Stomach (tissue), 4 donors: ENCODE results near the gene SELENOW.

Experiments used
- POLR2A ChIP-seq, 4 donors: fragments of 450-650 bp; IDR thresholded peaks; one replicate each; pipeline ENCODE4 v1.6.1; 2016; ENCODE audit warnings: antibody characterized with exemption in 4 of 4, control low read depth in 2 of 4, mild to moderate bottlenecking in 1 of 4, moderate library complexity in 1 of 4
- POLR2AphosphoS5 ChIP-seq, 3 donors: sonication (generic); formaldehyde crosslinking; IDR thresholded peaks; one replicate each; pipeline ENCODE4 v1.6.1; 2016; ENCODE audit warnings: antibody characterized with exemption in 3 of 3

- TF ChIP-seq POLR2AphosphoS5 (IDR thresholded peaks at IDR 0.05) = no peak
- TF ChIP-seq POLR2A (IDR thresholded peaks at IDR 0.05) = no peak
Measured at GRCh38 chr19:47826800-47827199, 48.3 kb downstream of the SELENOW start.
